Choroid plexus epithelial cell (primary cell): Measurements from ENCODE around the gene OST4.

ENCODE experiments used
- DNase-seq: peaks from one replicate; pipeline ENCODE4 v3.0.0-alpha.2; 2010; ENCODE audit warnings: low read depth
- H3K4me3 ChIP-seq: 2 replicates; pipeline ENCODE4 v1.5.1; 2011; ENCODE audit warnings: low read depth, mild to moderate bottlenecking, control low read depth, low read length, moderate library complexity
- CTCF ChIP-seq: conservative IDR thresholded peaks from 2 replicates; pipeline ENCODE4 v1.5.1; 2011; ENCODE audit warnings: low read depth, mild to moderate bottlenecking, control low read depth, inconsistent platforms, low read length, moderate library complexity

Gene OST4

DNA sequence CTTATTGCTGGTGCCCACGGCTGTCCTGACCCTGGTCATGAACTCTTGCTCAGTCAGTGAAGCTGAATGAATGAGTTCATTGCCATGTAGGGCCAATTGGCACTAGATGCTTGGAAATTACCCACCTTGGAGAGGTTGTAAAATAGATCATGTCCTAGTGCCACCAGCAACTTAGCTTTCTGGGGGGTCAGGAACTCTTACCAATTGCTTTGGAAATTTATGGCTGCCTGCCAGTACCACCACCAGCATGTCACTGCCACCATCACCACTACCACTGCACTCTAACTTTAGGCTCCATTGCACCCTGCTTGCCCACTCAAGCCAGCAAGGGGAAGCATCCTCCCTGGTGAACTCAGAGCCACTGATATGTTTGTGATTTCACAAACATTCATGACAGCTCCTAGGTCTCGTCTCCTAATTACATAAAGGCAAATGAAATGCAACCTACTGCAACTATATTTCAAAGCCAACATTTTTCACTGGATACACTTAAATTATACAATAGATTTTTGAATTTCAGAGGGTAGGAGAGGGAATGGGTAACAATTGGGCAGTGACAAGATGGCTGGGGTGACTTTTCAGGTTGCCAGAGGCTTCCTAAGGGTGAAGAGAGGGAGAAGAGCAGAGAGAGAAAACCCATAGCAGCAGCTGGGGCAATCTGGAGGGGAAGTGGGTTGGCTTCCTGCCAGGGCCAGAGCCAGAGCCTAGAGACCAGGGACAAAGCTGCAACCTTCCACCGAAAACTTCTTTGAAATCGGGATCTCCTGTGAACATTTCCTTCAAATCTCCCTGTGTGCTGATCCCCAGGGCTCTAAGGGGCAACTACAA lies 3.5 kb upstream of the OST4 start:
- peak; percentile 42 for DNase-seq
- TF ChIP-seq CTCF = no peak
- H3K4me3 ChIP-seq = no peak overlapping the region

DNA sequence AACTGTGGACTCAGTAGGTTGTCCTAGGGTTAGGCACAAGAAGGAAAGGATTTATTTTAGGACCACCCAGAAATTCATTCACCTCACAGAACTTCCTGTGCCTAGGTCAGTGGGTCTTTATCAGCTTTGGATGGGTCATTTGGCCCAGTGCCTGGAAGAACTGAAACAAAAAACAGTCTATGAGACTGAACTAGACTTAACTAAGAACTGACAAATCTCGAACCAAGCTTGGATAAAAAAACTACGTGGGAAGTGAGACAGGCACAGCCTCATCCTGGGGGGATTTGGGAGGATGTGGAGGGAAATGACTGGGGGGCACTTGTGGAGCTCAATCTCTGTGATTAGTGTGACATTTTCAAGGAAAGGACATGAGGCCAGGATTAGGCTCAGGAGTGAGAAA lies 2.3 kb upstream of the OST4 start:
- no peak for TF ChIP-seq CTCF
- no peak for DNase-seq
- H3K4me3 ChIP-seq = no peak overlapping the region

- TF ChIP-seq CTCF = no peak
- DNase-seq = peak; percentile 50
- no peak overlapping the region for H3K4me3 ChIP-seq
These were observed 1.5 kb upstream of the OST4 start for GRCh38 chr2:27072920-27073319.

GRCh38 chr2:27071990-27072830 lies 756 bp upstream of the OST4 start:
- no peak for TF ChIP-seq CTCF
- peak; percentile 74 for DNase-seq
- H3K4me3 ChIP-seq = peak overlapping the region; percentile 98

- TF ChIP-seq CTCF = no peak
- H3K4me3 ChIP-seq = peak overlapping the region; percentile 98
- no peak for DNase-seq
These were observed 689 bp downstream of the OST4 start for GRCh38 chr2:27070653-27071276.

DNA sequence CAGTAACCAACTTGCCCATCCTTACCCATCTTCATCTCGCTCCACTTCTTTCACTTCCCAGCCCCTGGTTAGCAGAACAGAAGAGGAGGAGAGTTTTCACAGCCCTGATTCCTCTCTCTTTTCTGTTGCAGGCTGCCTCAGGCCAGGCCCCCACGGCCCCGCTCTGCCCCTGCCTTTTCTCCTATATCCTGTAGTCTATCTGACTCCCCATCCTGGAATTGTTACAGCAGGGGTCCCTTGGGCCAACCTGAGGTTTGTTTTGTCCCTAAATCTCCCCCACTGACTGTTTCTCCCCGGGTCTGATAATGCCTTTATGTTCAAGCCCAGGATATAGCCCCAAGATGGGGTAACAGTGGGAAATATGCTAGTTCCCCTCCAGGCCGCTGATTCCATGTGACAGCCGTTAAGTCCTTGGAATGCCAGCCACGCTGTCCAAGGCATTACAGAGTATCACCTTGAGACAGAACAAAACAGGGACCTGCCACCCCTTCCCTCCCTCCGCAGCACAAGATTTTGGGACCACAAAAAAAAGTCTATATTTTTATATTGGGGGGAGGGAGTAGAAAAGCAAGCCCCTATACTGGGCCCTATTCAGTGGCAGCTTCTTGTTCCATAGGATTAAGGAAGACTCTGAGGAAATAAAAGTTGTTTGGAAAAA lies 1.4 kb downstream of the OST4 start:
- peak overlapping the region; percentile 98 for H3K4me3 ChIP-seq
- TF ChIP-seq CTCF = no peak
- DNase-seq = no peak
